T-helper 2 cell treated with Interferon-gamma antibody and Interleukin-4, amounts not matched to agents 5 μg/mL and 100 μg/mL, for 36 hours (primary cell): Measurements from ENCODE around the gene TMED9.
A peak's percentile ranks its signal among the peaks of the same experiment; 100 is the strongest.

Experiments used
- DNase-seq: peaks from one replicate; pipeline ENCODE4 v3.0.0; 2021; ENCODE audit warnings: low spot score
- H3K27ac Mint-ChIP-seq: one replicate; pipeline ENCODE4 v1.8.0; 2021; ENCODE audit warnings: mild to moderate bottlenecking, mixed read lengths
- H3K27me3 Mint-ChIP-seq: one replicate; pipeline ENCODE4 v1.8.0; 2021; ENCODE audit warnings: low read depth, mixed read lengths
- H3K36me3 Mint-ChIP-seq: one replicate; pipeline ENCODE4 v1.8.0; 2021; ENCODE audit warnings: low read depth, mixed read lengths
- H3K4me1 Mint-ChIP-seq: one replicate; pipeline ENCODE4 v1.8.0; 2021; ENCODE audit warnings: low read depth, mixed read lengths
- H3K4me3 Mint-ChIP-seq: one replicate; pipeline ENCODE4 v1.8.0; 2022; ENCODE audit warnings: mild to moderate bottlenecking, moderate library complexity, mixed read lengths
- H3K9me3 Mint-ChIP-seq: one replicate; pipeline ENCODE4 v1.8.0; 2021; ENCODE audit warnings: mixed read lengths

The TMED9 gene

GRCh38 chr5:177592010-177592834 is at the start of gene TMED9:
TMED9 (plus strand) TSS chr5:177592203; CDS start chr5:177592215, 12 bp downstream.
- peak within 1 kb of the TSS; percentile 99 for H3K27ac Mint-ChIP-seq
- H3K9me3 Mint-ChIP-seq = no peaks in the 10 kb centered on the region
- H3K36me3 Mint-ChIP-seq = peaks cover 41% of the 10 kb centered on the region
- peaks cover 18% of the 10 kb centered on the region for H3K27me3 Mint-ChIP-seq
- DNase-seq = peak; percentile 91
- H3K4me3 Mint-ChIP-seq = peak within 1 kb of the TSS; percentile 97
- peaks cover 11% of the 10 kb centered on the region for H3K4me1 Mint-ChIP-seq

GRCh38 chr5:177542816-177543465 is 49.1 kb upstream of the TMED9 start:
- H3K27ac Mint-ChIP-seq = no peak overlapping the region
- no peaks in the 10 kb centered on the region for H3K9me3 Mint-ChIP-seq
- H3K36me3 Mint-ChIP-seq = peaks cover 13% of the 10 kb centered on the region
- no peaks in the 10 kb centered on the region for H3K27me3 Mint-ChIP-seq
- DNase-seq = no peak
- H3K4me3 Mint-ChIP-seq = no peak overlapping the region
- peaks cover 2% of the 10 kb centered on the region for H3K4me1 Mint-ChIP-seq

GRCh38 chr5:177545487-177546257 is 46.3 kb upstream of the TMED9 start:
- no peak overlapping the region for H3K4me3 Mint-ChIP-seq
- H3K27me3 Mint-ChIP-seq = no peaks in the 10 kb centered on the region
- H3K36me3 Mint-ChIP-seq = peaks cover 10% of the 10 kb centered on the region
- no peak for DNase-seq
- H3K4me1 Mint-ChIP-seq = peaks cover 4% of the 10 kb centered on the region
- H3K9me3 Mint-ChIP-seq = no peaks in the 10 kb centered on the region
- no peak overlapping the region for H3K27ac Mint-ChIP-seq

- no peaks in the 10 kb centered on the region for H3K27me3 Mint-ChIP-seq
- peaks cover 10% of the 10 kb centered on the region for H3K36me3 Mint-ChIP-seq
- no peak for DNase-seq
- peaks cover 4% of the 10 kb centered on the region for H3K4me1 Mint-ChIP-seq
- no peaks in the 10 kb centered on the region for H3K9me3 Mint-ChIP-seq
- H3K27ac Mint-ChIP-seq = no peak overlapping the region
- no peak overlapping the region for H3K4me3 Mint-ChIP-seq
Observed at GRCh38 chr5:177546258-177546741, 45.7 kb upstream of the TMED9 start.

GRCh38 chr5:177547736-177548135 is 44.3 kb upstream of the TMED9 start:
- Mint-ChIP-seq H3K9me3 (no peaks in the 10 kb centered on the region), H3K27me3 (no peaks in the 10 kb centered on the region), H3K4me3 (no peak overlapping the region), H3K27ac (no peak overlapping the region), H3K4me1 (peaks cover 8% of the 10 kb centered on the region), H3K36me3 (peaks cover 11% of the 10 kb centered on the region)
- DNase-seq = no peak

GRCh38 chr5:177548495-177548894 is 43.5 kb upstream of the TMED9 start:
- Mint-ChIP-seq H3K4me3 (no peak overlapping the region), H3K4me1 (peaks cover 15% of the 10 kb centered on the region), H3K27ac (no peak overlapping the region), H3K36me3 (peaks cover 15% of the 10 kb centered on the region), H3K9me3 (no peaks in the 10 kb centered on the region), H3K27me3 (no peaks in the 10 kb centered on the region)
- no peak for DNase-seq

GRCh38 chr5:177550122-177550521 is 41.9 kb upstream of the TMED9 start:
- Mint-ChIP-seq H3K27ac (no peak overlapping the region), H3K4me3 (no peak overlapping the region), H3K4me1 (peaks cover 22% of the 10 kb centered on the region), H3K27me3 (no peaks in the 10 kb centered on the region), H3K9me3 (no peaks in the 10 kb centered on the region), H3K36me3 (peaks cover 15% of the 10 kb centered on the region)
- no peak for DNase-seq

- H3K4me1 Mint-ChIP-seq = peaks cover 31% of the 10 kb centered on the region
- H3K27me3 Mint-ChIP-seq = no peaks in the 10 kb centered on the region
- H3K36me3 Mint-ChIP-seq = peaks cover 13% of the 10 kb centered on the region
- no peaks in the 10 kb centered on the region for H3K9me3 Mint-ChIP-seq
- peak overlapping the region; percentile 72 for H3K27ac Mint-ChIP-seq
- H3K4me3 Mint-ChIP-seq = peak overlapping the region; percentile 78
- DNase-seq = no peak
Observed at GRCh38 chr5:177552839-177553455, 39.1 kb upstream of the TMED9 start.

GRCh38 chr5:177553671-177554429 is 38.2 kb upstream of the TMED9 start:
- Mint-ChIP-seq H3K36me3 (peaks cover 12% of the 10 kb centered on the region), H3K27me3 (no peaks in the 10 kb centered on the region), H3K9me3 (no peaks in the 10 kb centered on the region), H3K27ac (peak overlapping the region; percentile 45), H3K4me3 (peak overlapping the region; percentile 78), H3K4me1 (peaks cover 31% of the 10 kb centered on the region)
- peak; percentile 29 for DNase-seq

GRCh38 chr5:177554474-177555111 is 37.4 kb upstream of the TMED9 start, which contains the start of gene FAM193B:
FAM193B (minus strand) TSS chr5:177554563; CDS start chr5:177554458, 105 bp downstream.
- Mint-ChIP-seq H3K27ac (peak within 1 kb of the TSS; percentile 64), H3K36me3 (peaks cover 12% of the 10 kb centered on the region), H3K4me3 (peak within 1 kb of the TSS; percentile 89), H3K4me1 (peaks cover 31% of the 10 kb centered on the region), H3K9me3 (no peaks in the 10 kb centered on the region), H3K27me3 (no peaks in the 10 kb centered on the region)
- DNase-seq = peak; percentile 94

- Mint-ChIP-seq H3K9me3 (no peaks in the 10 kb centered on the region), H3K27me3 (no peaks in the 10 kb centered on the region), H3K4me1 (peaks cover 30% of the 10 kb centered on the region), H3K27ac (no peak overlapping the region), H3K36me3 (peaks cover 11% of the 10 kb centered on the region), H3K4me3 (peak overlapping the region; percentile 89)
- no peak for DNase-seq
Observed at GRCh38 chr5:177555228-177555627, 36.8 kb upstream of the TMED9 start.

GRCh38 chr5:177555665-177556064 is 36.3 kb upstream of the TMED9 start:
- Mint-ChIP-seq H3K4me1 (peaks cover 29% of the 10 kb centered on the region), H3K27me3 (no peaks in the 10 kb centered on the region), H3K9me3 (no peaks in the 10 kb centered on the region), H3K36me3 (peaks cover 10% of the 10 kb centered on the region), H3K27ac (no peak overlapping the region), H3K4me3 (peak overlapping the region; percentile 89)
- DNase-seq = no peak
